ENCODE measurements around the gene C6orf52. TPM values are rescaled to one million over a fixed set of nuclear protein-coding genes. Genes with fewer than 3 reads are reported as not detected.
"Not testable (repeated sequence)": the region's sequence is repeated elsewhere in the genome, so short reads cannot be mapped to it uniquely, and the experiment has no call there.

Gene C6orf52
- total RNA-seq, 1 donor from 2014 or later = not detected

DNA sequence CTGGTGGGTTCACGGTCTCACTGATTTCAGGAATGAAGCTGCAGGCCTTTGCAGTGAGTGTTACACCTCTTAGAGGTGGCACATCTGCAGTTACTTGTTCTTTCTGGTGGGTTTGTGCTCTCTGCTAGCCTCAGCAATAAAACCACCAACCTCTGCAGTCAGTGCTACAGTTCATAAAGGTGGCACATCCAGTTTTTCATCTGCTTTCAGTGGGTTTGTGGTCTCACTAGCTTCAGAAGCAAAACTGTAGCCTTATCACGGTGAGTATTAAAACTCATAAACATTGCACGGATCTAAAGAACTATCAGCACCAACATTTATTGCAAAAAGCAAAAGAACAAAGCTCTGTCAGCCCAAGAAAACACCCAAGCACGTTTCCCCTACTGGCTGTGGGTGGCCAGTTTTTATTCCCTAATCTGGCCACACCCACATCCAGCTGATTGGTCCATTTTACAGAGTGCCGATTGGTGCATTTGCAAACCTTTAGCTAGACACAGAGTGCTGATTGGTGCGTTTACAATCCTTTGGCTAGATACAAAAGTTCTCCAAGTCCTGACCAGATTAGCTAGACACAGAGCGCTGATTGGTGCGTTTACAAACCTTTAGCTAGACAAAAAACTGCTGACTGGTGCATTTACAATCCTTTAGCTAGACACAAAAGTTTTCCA, 25.0 kb upstream of the C6orf52 start:
- no peak for ATAC-seq
- DNase-seq = no peak
- intact Hi-C loops (cut with micrococcal nuclease) = no loop called here

DNA sequence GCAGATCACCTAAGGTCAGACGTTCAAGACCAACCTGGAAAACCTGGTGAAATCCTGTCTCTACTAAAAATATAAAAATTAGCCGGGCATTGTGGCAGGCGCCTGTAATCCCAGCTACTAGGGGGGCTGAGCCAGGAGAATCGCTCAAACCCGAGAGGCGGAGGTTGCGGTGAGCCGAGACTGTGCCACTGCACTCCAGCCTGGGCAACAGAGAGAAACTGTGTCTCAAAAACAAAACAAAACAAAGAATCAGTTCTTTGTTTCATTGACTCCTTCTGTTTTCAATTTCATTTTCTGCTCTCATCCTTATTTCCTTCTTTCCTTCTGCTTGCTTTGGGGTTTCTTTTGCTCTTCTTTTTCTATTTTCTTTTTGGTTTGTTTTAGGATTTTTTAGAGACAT, 19.5 kb upstream of the C6orf52 start:
- intact Hi-C loops (cut with micrococcal nuclease) = no loop called here
- DNase-seq = no peak
- no peak for ATAC-seq

DNA sequence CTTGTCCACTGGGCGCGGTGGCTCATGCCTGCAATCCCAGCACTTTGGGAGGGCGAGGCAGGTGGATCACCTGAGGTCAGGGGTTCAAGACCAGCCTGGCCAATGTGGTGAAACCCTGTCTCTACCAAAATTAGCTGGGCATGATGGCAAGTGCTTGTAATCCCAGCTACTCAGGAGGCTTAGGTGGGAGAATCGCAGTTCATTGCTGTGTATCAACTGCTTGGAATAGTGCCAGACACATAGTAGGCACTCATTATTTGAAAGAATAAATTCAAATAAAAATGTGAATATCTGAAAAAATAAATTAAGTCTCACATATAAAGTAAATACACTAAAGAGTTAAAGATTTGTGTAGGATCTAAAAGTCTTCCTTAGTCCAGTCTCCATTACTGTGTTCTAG, 2.2 kb upstream of the C6orf52 start:
- ATAC-seq = no peak

DNA sequence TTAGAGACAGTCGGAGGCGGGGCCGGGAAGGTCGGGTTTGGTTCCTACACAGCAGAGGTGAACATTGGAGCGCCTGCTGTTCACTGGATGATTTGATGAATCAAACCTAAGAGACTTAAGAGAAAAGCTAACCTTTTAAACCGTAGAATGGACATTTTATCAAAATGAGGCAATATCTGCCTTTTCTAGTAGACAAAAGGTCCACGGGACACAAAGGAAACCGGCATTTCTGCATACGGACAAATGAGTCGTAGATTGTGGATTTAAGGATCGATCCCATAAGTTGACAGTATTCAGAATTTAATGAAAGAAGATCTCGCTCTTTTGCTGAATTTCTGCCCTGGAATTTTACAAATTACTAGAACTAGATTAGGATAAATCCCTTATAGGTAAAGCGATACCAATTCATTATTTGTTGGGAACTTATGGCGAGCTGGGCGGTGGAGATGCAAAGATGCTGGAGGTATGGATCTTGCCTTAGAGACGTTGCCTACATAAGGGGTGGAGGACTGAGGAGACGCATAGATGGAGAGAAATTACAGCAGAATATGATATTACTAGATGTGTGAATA, 756 bp upstream of the C6orf52 start:
- intact Hi-C loops (cut with micrococcal nuclease) = no loop called here
- no peak for DNase-seq
- ATAC-seq = no peak

More for the DNA sequence above, 2.2 kb upstream of the C6orf52 start:
- no peak for DNase-seq
- intact Hi-C loops (cut with micrococcal nuclease) = no loop called here

DNA sequence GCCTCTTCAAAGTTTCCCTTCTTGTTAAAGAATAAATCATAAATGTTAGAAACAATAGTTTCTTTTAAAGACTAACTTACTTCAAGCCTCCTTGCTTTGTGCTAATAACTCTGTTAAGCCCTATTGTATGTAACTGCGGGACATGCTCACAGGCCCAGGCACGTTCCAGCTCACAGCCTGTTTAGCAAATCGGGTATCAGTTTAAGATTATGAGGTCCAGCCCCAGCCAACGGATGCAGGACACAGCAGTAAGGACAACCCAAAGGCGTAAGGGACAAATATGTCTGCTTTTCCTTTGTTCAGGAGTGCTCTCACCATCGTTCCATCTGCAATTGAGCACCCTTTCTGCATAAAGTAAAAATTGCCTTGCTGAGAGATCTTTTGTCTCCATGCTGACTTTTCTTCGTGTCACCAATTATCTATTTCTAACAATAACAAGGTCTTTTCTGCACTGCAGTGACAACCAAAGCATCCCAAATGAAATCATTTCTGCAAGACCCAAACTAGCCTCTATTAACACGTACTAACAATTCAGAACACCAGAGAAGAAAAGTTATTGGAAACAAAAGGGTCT, 1.4 kb downstream of the C6orf52 start:
- no peak for ATAC-seq
- no peak for DNase-seq
- intact Hi-C loops (cut with micrococcal nuclease) = no loop called here

DNA sequence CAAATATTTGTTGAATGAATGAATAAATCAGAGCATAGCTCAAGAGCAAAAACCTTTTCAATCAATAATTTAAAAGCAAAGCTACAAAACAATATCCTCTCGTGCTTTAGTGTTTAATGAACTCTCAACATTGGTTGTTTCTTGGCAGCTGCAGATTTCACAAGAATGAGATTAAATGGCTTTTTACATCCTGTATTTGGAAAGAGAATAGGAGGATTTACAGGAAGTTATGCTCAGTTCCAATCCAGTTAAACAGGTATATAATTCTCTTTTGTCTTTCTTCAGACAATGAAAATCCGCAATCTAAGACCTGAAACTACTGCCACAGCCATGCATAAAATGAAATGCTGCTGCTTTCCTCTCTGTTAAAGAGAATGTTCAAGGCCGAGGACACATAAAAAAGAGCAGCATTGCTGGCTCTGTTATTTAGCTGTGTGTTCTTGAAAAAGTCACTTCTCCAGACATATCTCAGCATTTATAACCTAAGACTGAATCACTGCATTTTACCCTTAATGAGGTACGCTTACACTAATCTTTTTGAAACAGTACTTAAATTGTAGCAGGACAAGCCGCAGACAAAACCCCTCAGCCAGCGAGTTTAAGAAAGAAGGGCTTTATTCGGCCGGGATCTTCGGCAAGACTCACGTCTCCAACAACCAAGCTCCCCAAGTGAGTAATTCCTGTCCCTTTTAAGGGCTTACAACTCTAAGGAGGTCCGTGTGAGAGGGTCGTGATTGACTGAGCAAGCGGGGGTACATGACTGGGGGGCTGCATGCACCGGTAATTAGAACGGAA, 3.6 kb downstream of the C6orf52 start:
- intact Hi-C loops (cut with micrococcal nuclease) = no loop called here
- ATAC-seq = no peak
- no peak for DNase-seq

DNA sequence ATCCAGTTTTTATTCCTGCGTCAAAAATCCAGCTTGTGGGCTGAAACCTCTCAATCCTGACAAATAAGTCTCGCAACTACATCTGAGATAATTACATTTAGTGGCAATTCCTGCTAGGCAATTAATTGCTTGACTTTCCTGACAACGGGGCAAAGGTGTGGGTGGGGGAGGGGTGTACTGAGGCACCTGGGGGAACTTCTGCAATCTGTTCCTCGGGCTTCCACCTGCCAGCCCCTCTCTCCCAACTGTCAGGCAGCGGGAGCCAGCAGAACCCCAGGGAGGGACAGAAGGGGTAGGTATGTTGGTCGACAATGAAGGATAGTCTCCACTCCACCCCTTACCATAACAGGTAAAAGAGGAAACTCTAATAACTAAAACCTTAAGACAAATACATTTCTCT, 6.8 kb downstream of the C6orf52 start:
- DNase-seq (no peak), ATAC-seq (no peak)
- intact Hi-C loops (cut with micrococcal nuclease) = no loop called here

DNA sequence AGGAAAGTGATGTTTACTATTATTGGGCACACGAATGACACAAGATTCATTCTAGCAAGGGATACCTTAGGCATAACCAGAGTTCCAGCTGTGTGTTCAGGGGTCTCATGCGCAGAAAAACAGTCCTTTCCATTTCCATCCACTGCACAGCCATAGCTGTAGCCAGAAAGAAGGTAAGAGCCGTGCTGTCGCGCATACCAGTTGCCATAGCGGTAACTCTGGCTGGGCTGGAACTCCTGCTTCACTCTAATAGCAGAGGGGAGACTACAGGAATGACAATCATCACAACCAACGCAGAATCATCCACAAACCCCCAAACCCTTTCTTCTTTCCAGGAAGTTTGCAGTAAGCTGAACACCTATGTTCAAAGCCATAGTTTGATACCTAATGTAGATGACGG, 7.5 kb downstream of the C6orf52 start:
- DNase-seq (no peak), ATAC-seq (no peak)
- intact Hi-C loops (cut with micrococcal nuclease) = no loop called here

DNA sequence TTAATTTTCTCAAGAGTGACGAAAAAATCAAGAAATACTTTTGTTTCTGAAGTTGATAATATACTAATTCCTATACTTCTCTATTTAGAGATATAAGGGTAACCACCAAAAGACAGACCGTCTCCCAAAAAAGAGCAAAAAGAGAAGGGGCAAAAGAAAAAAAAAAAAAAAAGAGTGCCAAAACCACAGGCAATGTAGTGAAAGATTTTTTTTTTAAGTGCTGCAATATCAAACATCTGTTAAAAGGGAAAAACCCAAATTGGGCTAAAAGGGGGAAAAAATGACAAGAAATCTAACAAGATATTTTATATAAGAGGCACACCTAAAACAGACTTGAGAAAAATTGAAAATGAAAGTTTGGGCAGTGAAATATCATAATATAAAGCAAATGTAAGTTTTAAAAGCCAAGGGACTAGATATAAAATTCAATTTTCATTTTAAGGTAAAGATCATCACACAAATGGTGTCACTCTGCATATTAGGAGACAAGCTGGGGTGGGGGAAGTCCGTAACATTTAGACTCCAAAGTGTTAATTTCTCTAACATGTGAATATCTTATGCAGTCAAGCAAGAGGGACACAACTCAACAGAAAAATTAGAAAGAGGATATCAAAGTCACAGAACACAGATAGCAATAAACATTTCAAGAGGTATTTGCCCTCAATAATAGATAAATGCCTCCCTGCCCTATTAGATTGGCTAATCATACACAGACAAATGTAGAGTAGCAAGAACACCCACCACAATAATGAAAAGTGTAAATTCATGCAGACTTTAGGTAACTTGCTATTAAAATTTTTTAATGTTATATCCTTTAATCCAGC, 9.1 kb downstream of the C6orf52 start:
- ATAC-seq (no peak), DNase-seq (no peak)
- intact Hi-C loops (cut with micrococcal nuclease) = no loop called here

DNA sequence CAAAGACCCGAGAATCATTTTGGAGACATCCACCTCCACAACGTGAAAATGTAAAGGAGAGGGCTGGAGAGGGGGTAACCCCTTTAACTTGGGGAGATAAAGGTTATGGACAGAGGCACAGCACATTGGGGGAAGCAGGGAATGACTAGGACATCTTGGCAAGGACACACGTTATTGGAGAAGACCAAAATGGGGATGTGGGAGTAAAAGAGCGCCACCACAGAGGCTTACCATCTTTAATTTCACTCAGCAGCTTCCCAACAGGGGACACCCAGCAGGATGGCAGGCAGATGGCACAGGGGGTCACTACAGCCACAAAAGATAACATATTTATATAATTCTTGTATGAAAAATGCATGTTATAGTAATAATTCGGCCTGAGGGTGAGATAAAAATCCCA, 9.8 kb downstream of the C6orf52 start:
- intact Hi-C loops (cut with micrococcal nuclease) = no loop called here
- ATAC-seq (no peak), DNase-seq (no peak)

DNA sequence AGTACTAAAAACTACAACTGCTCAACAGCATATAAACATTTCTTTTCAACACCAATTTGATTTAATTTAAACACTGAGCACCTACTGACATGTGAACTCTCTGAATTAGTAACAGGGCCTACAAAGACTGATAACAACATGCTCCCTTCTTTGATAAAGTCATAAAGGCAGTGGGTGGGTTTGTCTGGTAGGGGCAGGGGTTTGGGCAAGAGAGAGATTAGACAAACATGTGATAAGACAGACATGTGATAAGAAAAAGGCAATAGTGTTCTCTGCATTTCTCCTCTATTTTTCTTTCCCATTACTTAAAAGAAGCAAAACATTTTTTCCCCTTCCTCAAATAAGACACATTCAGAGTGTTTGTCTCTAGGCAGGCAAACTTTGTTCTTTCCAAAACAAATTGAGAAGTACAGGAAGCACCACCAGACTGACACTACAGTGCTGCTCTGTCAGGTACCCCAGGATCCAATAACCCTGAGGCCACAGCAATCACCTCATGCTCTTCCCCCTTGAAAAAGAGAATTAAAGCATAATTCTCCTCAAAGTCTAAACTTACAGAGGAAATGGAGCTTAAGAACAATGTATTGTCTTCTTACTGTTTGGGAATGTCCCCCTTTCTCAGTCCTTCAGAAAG, 11.9 kb downstream of the C6orf52 start:
- intact Hi-C loops (cut with micrococcal nuclease) = no loop called here
- ATAC-seq (no peak), DNase-seq (no peak)

DNA sequence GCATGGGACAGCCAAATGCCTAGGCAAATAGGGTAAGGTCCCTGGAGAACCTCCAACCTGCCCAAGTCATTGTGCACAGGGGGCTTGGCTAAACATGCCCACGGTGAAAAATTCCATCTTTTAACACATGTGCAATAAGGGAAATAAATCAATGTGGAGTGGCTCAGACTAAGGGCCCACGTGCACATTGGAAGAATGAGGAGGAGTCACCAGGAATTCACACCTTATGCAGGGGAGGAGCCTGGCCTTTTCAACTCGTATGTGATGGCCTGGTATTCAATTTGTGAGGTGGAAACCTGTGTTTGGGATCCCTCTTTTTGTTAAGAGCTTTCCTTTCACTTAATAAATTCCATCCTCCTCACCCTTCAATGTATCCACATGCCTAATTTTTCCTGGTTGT, 12.6 kb downstream of the C6orf52 start:
- intact Hi-C loops (cut with micrococcal nuclease) = no loop called here
- DNase-seq (no peak), ATAC-seq (no peak)

DNA sequence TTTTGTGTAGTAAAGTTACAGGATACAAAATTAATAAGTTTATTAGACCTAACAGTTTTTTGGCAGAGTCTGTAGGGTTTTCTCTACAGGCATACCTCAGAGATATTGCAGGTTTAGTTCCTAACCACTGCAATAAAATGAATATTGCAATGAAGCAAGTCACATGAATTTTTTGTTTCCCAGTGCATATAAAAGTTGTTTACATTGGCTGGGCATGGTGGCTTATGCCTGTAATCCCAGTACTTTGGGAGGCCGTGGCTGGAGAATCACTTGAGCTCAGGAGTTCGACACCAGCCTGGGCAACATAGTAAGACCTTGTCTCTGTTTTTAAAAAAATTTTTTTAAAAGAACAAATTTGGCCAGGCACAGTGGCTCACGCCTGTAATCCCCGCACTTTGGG, 16.0 kb downstream of the C6orf52 start:
- ATAC-seq (no peak), DNase-seq (no peak)
- intact Hi-C loops (cut with micrococcal nuclease) = no loop called here

DNA sequence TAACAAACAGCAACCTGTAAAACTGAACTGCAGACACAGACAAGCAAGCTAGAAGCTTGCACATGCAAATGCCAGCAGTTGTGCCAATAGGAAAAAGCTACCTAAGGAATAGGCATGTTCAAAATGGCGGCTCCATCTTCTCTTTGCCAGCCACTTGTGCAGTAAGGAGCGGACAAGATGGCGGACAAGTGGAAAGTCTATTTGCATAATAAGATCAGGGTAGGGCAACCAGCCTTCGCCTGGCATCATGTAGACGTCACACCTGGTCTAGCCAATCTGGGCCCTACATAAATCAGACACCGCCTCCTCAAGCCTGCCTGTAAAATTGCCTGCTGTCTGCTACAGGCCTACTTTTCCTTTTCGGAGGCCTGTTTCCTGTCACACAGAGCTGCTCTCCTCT, 18.0 kb downstream of the C6orf52 start:
- DNase-seq (no peak), ATAC-seq (no peak)
- intact Hi-C loops (cut with micrococcal nuclease) = no loop called here

DNA sequence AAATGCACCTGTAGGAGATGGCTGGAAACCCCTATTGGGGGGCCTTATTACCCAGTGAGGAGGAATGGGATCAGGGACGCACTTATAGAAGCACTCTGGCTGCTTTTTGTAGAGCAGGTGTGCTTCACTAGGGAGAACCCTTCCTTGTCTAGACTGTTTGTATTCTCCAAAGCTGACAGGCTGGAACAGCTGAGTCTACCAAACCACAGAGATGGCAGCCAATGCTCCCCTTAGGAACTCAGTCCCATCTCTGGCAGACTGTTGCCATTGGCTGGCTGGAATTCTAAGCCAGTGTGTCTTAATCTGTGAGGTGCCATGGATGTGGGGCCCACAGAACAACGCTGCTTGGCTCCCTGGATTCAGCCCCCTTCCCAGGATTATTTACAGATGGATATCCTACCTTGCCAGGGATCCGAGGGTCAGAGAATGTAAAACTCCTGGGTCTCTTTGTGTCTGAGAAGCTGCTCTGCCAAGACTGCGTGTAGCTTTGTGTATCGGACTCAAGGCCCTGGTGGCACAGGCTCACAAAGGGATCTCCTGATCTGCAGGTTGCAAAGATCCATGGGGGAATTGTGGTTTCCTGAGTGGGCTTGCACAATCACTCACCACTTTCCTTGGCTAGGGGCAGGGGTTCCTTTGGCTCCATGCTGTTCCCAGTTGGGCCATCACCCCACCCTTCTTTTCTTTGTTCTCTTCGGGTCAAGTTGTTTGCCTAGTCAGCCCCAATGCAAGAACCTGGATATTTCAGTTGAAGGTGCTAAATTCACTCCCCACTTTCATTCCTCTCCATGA, 26.1 kb downstream of the C6orf52 start:
- intact Hi-C loops (cut with micrococcal nuclease) = no loop called here
- ATAC-seq (no peak), DNase-seq (no peak)

DNA sequence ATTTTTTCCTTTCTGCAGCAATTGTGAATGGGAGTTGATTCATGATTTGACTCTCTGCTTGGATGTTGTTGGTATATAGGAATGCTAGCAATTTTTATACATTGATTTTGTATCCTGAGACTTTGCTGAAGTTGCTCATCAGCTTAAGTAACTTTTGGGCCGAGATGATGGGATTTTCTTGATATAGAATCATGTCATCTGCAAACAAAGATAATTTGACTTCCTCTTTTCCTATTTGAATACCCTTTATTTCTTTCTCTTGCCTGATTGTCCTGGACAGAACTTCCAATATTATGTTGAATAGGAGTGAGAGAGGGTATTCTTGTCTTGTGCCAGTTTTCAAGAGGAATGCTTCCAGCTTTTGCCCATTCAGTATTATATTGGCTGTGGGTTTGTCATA, 28.8 kb downstream of the C6orf52 start:
- ATAC-seq; intact Hi-C loops (cut with micrococcal nuclease); DNase-seq: not testable (repeated sequence)

DNA sequence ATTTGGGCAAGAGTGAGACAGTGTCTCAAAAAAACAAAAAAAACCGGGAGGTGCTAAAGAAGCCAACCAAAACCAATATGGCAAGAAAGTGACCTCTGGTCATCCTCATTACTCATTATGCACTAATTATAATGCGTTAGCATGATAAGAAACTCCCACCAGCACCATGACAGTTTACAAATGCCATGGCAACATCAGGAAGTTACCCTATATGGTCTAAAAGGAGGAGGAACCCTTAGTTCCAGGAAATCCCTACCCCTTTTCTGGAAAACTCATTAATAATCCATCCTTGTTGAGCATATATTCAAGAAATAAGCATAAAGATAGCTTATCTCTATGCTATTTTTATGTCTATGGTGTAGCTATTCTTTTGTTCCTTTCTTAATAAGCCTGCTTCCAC, 31.7 kb downstream of the C6orf52 start:
- intact Hi-C loops (cut with micrococcal nuclease) = no loop called here
- no peak for ATAC-seq
- no peak for DNase-seq

DNA sequence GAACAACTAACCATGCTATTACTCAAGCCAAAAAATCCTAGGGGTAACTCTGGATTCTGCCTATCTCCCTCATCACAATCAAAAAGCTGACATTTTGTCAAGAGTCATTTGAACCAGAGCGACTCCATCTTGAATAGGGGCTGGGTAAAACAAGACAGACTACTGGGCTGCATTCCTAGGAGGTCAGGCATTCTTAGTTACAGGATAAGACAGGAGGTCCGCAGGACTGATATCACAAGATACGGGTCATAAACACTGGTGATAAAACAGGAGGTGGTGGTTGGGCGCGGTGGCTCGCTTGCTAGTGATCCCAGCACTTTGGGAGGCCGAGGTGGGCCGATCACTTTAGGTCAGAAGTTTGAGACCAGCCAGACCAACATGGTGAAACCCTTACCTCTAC, 32.2 kb downstream of the C6orf52 start:
- intact Hi-C loops (cut with micrococcal nuclease) = no loop called here
- DNase-seq (no peak), ATAC-seq (no peak)
